Fibroblast of skin of right quadriceps (primary cell): Measurements from ENCODE around the gene PEAK1.
A peak's percentile ranks its signal among the peaks of the same experiment; 100 is the strongest.

Experiments used
- DNase-seq: peaks from one replicate; pipeline ENCODE4 v3.0.0-alpha.2; 2013

PEAK1 gene

DNA sequence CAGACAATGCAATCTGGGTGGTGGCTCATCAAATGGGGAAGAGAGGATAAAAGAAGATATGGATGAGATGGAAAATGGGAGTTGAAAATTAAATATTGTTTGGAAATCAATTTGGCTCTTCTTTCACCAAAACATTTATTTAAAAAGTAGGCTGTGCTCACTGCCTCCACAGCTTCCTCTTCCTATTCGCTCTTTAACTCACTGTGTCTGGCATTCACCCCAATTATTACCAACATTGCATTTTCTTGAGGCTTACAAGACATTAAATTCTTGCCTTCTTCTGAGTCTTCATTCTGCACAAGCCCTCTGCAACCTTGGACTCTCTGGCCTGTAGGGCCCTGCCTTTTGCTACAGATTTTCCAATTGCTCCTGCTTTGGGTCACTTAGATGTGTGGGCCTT is 296.1 kb downstream of the PEAK1 start:
- no peak for DNase-seq

DNA sequence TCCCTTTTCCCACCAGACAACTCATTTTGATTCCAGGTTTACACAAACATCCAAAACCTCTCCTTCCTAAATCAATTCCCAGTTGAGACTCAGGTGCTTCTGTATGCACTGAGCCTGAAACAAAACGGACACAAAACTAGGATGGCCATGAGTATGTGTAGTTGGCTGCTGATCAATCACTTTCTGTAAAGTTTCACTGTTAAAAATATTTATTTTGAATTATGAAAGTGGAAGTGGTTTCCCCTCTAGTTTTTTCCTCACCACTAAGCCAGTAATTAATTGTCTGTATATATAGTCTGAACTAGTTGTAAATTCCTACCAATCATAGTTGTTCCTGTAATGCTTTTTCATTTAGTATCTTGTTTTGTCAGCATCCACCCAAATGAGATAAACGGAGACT is 297.3 kb downstream of the PEAK1 start:
- no peak for DNase-seq

DNA sequence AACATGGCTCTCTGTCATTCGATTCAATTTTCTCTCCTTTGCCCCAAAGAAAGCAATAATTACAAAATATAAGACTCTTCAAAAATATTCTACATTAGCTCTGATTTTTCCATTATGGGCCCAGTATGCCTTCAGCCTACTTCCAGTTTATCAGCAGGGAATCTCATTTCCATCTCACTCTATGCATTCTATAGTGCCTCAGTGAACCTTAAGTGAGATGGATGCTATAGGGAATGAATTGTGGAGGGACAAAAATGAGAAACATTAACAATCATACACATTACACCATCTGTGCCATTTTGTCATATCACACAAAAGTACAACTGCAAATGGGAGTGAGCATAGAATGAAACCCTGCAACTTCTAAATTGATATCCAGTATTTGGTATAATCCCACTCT is 298.3 kb downstream of the PEAK1 start:
- no peak for DNase-seq

DNA sequence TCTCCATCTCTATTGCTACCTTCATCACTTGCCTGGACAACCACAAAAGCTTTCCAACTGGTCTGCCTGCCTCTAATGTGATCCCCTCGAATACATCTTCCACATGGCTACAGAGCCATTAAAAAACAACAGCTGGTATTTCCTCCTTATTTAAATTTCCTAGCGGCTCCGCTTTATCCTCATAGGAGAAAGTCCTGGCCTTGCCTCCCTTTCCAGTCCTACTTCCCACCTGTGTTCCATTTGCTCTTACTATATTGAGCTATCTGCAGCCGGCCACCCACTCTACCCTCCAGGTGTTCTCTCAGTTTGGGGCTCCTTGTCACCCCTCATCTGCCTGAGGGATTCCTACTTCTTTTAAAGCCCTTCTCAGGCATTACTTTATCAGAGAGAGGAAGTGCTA is 299.3 kb downstream of the PEAK1 start:
- no peak for DNase-seq

DNA sequence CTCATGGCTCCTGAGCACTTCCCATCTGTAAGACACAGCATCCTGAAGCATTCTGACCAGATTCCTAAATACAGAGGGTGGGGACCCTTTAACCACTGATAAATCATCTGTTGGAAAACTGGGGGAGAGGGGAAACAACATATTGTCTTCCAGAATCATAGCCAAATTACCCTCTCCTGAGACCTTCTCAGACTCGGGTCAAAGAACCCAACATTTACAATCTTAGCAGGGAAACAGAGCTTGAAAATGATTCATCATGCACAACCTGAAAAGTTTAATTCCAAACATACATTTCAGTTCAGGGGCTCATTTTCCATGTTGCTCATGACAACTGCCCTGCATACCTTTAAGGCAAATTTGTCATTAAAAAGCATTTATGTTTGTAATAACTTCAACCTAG is 300.5 kb downstream of the PEAK1 start:
- DNase-seq, result peak; percentile 47

DNA sequence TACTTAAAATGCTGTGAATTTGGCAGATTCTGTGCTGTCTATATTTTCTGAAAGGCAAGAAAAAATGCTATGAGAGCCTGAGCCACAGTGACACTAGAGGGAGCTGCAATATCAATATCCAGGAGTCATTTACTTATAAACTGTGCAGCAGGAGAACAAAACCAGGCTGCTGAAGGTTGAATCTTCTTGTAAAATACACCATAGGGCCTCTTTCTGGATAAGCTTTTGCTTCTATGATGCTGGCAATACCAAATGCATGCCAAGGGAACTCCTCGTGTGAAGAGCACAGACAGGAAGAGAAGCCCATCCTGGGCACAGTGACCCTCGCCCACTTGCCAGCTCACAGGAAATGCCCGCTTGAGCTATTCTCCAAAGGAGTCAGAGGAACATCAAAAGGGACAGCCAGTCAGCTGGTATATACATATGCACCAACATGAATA is 301.0 kb downstream of the PEAK1 start:
- peak; percentile 78 for DNase-seq

DNA sequence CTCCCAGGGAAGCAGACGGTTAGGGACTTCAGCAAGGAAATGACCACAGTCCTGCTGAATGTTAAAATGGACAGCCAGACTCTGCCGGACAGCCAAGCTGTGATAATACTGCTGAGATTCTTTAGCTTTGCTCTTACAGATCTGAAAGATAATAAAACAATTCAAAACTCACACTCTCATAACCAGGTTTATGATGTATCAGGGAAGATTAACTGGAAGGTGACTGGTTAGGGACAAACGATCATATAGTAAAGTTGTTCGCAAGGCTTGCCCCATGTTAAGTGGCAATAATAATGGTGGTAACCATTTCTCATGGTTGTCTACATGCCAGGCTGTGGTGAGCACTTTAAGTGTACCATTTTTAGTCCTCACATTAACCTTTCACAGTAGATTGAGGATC is 304.7 kb downstream of the PEAK1 start:
- no peak for DNase-seq

DNA sequence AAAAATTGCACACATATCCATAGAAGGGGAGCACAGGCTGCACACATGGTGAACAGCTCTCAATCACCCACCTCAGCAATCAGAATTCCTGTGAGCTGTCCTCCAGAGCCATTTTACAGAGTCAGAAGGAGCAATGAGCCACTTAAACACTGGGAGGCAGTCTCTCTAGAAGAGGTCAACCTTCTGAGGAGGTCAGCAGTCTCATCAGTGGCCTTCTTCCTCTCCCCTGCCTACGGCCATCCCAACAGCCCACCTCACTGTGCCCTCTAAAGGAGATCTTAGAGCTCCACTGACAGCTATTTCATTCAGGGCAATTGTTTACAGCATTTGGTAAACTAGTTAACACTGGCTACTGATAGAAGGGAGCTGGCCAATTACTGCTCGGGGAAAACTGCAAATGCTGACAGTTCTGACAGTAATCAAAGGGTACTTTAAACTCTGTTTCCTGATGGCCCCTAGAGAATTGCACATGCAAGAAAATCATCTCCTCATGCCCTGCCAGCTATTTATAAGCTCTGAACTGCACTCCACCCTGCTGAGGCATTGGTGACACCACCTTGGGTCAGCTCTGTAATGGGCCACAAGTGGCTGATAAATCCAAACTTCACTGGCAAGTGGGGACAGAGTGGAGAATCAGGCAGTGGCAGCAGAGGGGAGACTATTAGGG is 306.9 kb downstream of the PEAK1 start:
- DNase-seq, result no peak

DNA sequence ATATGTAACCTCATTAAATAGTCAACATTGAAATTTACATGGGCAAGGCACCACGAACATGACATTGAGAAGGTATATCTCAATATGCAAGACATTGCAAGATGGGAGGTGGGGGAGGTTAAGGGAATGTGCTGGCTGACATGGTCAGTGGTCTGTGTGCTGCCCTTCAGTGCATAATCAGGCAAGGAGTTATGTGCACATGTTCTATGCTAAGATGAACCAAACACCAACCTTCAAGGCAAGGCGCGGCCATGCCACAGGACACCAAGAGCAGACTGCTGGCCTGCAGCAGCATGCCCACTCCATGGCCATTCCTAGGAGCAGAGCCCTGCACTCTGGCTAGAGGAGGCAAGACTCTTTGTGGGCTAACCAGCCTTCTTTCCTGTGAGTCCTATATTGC is 308.1 kb downstream of the PEAK1 start:
- DNase-seq, result no peak

DNA sequence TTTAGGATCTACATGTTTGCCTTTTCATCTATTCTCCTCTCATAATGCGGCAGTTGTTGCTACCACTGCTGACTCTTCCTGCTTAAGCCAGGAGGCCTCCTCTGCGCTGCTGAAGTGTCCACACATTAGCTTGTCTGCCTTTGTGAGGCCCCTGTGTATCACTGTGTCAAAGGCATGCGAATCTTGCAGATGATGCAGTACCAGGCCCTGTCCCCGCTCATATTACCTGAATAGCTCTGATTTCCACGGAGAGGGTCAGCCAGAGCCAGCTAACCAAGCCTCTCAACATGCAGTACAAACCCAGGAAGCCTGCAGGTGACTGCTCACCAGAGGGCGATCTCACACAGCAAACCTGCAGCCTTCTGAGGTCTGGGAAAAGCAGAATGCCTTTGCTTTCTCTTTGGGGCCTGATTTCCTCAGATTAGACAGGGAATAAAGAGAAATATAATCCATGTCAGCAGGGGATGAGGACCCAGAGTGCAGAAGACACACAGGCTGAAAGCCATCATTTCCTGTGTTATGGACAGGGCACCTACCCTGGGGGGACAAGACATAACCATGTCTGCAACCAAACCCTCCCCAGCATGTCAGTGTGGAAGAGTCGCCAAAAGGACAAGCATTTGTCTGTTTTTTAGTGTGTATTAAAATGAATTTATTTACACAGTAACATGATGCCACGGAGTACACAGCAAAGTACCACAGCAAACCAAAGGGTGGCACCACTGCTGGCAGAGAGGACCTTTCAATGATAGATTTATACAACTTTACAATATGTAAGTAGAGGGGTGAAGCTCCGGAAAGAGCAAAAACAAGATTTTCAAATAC is 312.2 kb downstream of the PEAK1 start:
- peak; percentile 55 for DNase-seq

DNA sequence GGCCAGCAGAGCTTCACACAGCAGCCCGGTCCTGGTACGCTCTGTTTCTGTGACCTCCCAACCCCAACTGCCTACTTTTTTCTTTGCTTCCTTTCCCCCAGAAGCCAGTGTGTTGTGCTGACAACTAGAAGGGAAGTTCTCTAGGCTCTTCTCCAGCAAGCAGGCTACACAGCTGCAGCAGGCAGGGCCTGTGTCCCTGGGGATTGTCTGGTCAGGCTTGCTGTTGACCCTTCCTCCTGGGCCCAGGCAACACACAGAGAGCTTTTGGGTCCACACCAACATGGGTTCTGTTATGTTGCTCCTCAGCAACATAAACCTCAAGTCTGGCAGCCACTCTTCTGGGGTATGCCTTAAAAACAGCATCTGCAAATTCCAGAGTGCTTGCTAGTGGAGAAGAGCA is 312.8 kb downstream of the PEAK1 start:
- DNase-seq, result no peak

DNA sequence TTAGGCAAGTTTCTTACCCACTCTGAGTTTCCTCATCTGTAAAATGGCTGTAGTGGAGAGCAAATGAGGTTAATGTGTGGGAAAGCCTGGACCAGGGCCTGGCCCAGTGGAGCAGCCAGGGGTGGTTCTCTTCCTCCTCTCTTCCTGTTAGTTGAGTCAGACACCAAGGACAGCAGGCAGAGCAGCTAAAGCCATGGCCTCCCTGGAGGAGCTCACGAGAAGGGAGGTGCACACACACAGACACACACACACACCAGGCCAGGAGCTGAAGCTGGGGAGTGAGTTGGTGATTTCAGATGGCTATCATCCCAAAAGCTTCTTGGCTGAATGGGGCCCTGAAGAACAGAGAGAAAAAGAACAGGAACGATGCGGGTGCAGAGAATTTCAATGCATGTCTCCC is 315.7 kb downstream of the PEAK1 start:
- DNase-seq, result no peak

DNA sequence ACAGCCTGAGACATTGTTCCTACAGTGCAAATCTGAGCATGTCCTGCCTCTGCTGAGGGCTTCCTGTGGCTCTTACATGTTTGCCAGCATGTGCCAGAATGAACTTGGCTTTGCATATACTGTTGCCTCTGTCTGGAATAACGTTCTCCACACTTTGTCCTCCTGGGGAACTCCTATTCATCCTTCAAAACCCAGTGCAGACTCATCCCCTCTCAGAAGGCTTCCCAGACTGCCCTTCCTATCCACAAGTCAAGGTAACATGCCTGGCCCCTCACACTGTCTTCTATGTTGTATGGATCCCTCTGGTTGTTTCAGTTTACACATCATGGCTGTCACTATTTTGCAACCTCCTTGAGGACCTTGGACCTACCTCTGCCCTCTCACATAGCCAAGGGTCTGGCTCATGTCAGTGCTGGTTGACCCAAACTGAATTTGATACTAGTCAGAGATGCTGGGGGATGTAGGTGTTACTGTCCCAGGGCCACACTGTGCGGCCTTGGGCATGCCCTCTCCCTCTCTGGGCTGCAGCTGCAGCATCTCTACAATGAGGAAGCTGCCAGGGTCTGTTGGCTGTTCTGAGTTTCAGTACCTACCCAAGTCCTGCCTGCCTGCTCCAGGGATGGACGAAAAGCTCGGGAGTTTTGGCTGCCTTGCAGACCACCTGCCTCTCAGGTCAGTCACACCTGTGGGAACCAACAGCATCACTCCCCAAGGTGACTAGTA is 320.0 kb downstream of the PEAK1 start:
- DNase-seq, result no peak

DNA sequence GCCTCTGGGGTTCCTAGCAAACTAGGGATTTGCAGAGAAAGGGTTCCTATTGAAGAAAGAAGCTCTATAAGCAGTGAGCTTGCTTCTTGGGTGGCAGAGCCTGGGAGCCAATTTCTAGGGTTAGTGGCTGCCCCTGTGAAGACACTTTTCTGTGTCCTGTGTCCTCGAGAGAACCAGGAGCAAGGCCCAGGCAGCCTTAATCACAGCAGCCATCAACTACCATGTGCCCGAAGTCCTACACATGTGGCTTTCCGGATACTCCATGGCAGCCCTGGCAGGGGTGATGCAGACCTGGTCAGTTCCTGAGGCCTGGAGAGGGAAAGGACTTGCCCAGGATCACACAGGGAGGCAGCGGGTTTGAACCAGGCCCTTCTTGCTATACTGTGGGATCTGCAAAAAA is 321.3 kb downstream of the PEAK1 start:
- no peak for DNase-seq

DNA sequence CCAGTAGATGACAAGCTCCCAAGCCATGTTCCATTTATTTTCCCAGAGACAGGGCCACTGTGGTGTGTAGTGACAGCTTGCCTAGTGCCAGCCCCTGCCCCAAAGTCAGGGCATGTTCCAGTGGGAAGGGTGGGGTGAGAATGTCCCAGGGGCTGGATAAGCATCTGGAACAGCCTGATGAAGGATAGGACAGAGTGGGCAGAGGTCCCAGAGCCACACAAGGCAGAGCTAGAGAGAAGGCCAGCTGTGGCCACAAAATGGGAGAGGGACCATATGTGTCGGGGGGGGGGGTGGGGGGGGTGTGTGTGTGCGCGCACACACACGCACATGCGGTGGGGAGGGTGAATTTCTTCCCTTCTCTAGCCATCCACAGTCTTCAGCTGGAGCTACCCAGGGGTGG is 322.0 kb downstream of the PEAK1 start:
- no peak for DNase-seq

DNA sequence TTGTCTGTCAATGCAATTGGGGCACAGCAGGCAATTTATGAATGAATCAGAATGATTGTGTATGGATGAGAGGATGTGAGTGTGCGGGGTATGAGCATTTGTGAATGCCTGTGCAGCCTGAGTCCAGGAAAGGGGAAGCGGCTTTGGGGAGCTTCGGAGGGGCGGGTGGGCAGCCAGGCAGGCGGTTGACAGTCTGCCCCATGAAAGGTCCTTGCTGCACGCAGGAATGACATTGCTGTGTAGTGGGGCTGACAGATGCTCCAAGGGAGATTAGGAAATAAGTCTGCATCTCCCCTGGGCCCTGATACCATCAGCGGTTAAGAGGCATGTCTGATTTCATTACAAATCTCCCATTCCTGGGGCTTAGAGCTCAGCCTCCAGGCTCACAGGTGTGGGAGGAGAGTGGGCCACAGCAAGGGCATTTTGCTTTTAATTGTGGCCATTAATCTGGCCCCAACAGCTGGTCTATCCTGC is 322.6 kb downstream of the PEAK1 start:
- no peak for DNase-seq

DNA sequence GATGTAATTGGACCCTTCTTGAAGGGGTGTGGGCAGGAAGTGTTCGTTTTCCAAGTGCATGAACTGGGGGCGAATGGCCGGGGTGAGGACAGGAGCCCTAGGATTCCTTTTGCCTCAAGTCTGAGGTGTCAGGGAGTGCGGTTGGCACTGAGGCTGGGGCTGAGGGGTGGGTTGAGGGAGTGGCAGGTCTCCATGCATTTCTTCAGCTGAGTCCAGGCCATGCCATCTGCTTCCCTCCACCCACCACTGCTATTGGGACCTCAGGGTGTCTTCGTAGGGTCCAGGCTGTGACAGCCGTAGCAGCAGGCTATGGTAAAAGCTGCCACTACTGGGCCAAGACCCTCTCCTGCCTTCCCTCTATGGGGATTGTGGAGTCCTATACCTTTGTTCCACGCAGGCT is 323.4 kb downstream of the PEAK1 start:
- no peak for DNase-seq

DNA sequence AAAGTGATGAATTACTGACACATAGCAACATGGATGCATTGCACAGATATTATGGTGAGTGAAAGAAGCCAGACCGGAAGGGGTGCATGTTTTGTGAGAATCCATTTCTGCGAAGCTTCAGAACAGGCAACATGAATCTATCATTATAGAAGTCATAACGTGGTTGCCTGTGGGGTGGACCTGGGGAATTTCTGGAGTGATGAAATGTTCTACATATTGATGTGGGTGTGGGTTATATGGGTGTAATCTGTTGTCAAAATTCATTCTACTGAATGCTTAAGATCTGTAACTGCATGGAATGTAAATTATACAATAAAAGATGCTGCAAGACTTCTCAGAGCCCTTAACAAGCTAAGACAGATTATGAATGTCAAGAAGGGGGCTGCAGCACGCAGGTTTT is 323.8 kb downstream of the PEAK1 start:
- DNase-seq, result peak; percentile 17

DNA sequence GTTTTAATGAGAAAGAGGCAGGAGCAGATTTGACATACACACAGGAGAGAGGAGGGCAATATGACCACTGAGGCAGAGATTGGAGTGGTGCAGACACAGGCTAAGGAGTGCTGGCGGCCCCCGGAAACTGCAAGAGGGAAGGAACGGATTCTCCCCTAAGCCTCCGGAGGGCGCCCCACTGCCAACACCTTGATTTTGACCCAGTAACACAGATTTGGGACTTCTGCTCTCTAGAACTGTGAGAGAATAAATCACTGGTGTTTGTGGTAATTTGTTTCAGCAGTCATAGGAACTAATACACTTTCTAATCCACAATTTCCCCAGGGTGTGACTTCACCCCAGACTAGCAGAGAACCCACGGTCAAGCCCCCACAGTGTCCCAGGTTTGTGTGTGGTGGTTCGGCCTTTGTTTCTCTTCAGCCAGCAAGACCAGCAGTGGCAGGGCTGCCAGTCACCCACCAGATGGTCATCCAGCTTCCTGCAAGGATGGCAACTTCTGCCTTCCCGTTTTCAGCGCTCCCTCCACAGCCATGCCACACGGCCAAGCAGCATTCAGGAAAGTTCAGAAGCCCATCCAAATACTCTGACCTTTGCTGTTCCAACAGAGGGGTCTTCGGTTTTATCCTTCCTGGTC is 325.4 kb downstream of the PEAK1 start:
- no peak for DNase-seq

DNA sequence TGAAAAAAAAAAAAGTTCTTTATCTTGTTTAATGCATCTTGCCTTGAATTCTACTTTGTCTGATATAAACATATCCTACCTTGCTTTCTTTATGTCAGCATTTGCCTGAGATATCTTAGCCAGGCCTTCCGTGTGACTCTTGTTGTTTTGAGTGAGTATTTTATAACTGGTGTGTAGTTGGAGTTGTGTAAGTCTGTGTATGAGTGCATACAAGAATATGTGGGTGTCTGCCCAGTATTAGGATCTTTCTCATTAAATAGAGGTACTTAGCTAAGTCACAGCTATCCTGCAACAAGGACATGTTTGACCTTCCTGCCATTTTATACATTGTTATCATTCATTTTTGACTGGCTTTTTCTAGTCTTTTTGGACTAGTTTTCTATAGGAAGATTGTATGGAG is 326.5 kb downstream of the PEAK1 start:
- no peak for DNase-seq

DNA sequence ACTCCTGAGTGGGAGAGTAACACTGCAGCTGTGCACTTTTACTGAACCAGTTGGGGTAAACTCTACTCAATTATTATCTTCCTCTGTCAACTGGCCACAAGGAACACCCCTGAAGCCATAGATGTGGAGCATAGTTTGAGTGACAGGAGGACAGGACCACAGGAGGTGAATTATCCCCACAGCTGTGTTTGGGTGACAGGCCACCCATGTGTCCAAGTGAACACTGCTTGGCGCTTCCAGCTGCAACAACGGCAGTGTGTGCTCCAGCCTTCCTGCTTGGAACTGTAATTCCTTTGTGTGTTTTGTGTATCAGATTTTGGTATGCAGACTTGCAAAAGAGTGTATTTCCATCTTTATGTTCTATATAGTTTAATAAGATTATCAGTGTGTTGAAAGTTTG is 328.8 kb downstream of the PEAK1 start:
- DNase-seq, result no peak

DNA sequence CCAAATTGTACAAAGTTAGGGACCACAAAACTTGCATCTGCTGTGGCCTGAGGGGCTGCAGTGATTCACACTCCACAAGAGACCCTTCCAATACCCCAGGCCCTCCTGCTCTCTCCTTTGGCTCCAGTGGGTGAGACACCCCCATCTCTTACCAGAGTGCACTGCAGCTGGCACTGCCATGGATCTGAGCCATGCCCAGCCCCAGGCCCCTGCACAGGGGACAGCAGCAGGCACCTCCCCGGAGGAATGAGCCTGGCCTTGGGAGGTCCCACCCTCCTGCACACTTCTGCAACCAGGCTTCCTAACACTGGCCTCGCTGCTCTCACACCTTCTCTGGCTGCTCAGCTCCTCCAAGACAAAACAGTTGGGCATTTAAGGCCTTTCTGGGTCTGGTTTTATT is 332.7 kb downstream of the PEAK1 start:
- no peak for DNase-seq

DNA sequence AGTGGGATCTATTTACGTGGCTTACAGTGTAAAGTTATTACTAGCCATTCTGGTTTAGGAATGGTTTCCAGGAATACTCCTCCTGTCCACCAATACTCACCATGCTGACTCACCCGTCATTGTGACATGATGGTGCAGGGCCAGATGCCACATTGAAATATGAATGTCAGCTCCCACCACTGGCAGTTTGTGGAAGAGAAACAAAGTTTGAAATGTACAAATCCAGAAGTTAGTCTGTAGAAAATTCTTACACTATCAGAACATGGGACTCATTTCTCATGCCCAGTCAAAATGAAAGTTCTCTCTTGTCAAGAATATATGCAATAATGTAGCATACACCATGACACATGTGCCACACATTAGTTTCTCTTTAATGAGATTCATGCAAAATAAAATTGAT is 334.6 kb downstream of the PEAK1 start:
- peak; percentile 53 for DNase-seq
